Astrocyte (in vitro differentiated cells and primary cell): Measurements from ENCODE around the gene IL12RB1. TPM values are rescaled to one million over a fixed set of nuclear protein-coding genes. Genes with fewer than 3 reads are reported as not detected.

Experiments used
- DNase-seq: peaks from one replicate; pipeline ENCODE4 v3.0.0-alpha.2; 2010; ENCODE audit warnings: low read depth
- FAIRE-seq: peaks from 2 replicates; lab custom pipeline; 2011; peaks lifted over from hg19 to GRCh38; lab: Jason Lieb, UNC
- H2AFZ ChIP-seq: 2 replicates; pipeline ENCODE4 v1.6.0; 2012; ENCODE audit warnings: low read depth, low read length, inconsistent platforms
- H3K27ac ChIP-seq: 2 replicates; pipeline ENCODE4 v1.5.1; 2011; ENCODE audit warnings: low read depth, low read length, inconsistent platforms
- H3K27me3 ChIP-seq: 2 replicates; pipeline ENCODE4 v1.6.0; 2011; ENCODE audit warnings: low read length, inconsistent platforms; ENCODE audit not compliant: insufficient read depth
- H3K36me3 ChIP-seq: 2 replicates; pipeline ENCODE4 v1.5.1; 2011; ENCODE audit warnings: low read length, inconsistent platforms; ENCODE audit not compliant: insufficient read depth
- H3K4me1 ChIP-seq: 2 replicates; pipeline ENCODE4 v1.5.1; 2011; ENCODE audit warnings: low read length, inconsistent platforms; ENCODE audit not compliant: insufficient read depth
- H3K4me2 ChIP-seq: 2 replicates; pipeline ENCODE4 v1.6.0; 2012; ENCODE audit warnings: low read length, inconsistent platforms
- H3K4me3 ChIP-seq: 2 replicates; pipeline ENCODE4 v1.5.1; 2011; ENCODE audit warnings: low read depth, mild to moderate bottlenecking, low read length, inconsistent platforms; ENCODE audit not compliant: insufficient read depth
- H3K79me2 ChIP-seq: 2 replicates; pipeline ENCODE4 v1.6.0; 2012; ENCODE audit warnings: mild to moderate bottlenecking, low read length, inconsistent platforms; ENCODE audit not compliant: insufficient read depth
- H3K9ac ChIP-seq: 2 replicates; pipeline ENCODE4 v1.6.0; 2012; ENCODE audit warnings: mild to moderate bottlenecking, low read length, inconsistent platforms
- H3K9me3 ChIP-seq: 2 replicates; pipeline ENCODE4 v1.5.1; 2012; ENCODE audit warnings: low read depth, mild to moderate bottlenecking, low read length, inconsistent platforms; ENCODE audit not compliant: insufficient read depth
- H4K20me1 ChIP-seq: 2 replicates; pipeline ENCODE4 v1.6.0; 2012; ENCODE audit warnings: low read length, inconsistent platforms; ENCODE audit not compliant: insufficient read depth
- H3K27ac Mint-ChIP-seq: one replicate; pipeline ENCODE4 v1.8.0; 2021; ENCODE audit warnings: mild to moderate bottlenecking, mixed read lengths; ENCODE audit not compliant: unreplicated experiment
- H3K27me3 Mint-ChIP-seq: one replicate; pipeline ENCODE4 v1.8.0; 2021; ENCODE audit warnings: low read depth, mixed read lengths; ENCODE audit not compliant: unreplicated experiment
- H3K36me3 Mint-ChIP-seq: one replicate; pipeline ENCODE4 v1.8.0; 2021; ENCODE audit warnings: low read depth, mixed read lengths; ENCODE audit not compliant: unreplicated experiment
- H3K4me1 Mint-ChIP-seq: one replicate; pipeline ENCODE4 v1.8.0; 2021; ENCODE audit warnings: low read depth, mixed read lengths; ENCODE audit not compliant: unreplicated experiment
- H3K4me3 Mint-ChIP-seq: one replicate; pipeline ENCODE4 v1.8.0; 2021; ENCODE audit warnings: mild to moderate bottlenecking, moderate library complexity, mixed read lengths; ENCODE audit not compliant: unreplicated experiment
- H3K9me3 Mint-ChIP-seq: one replicate; pipeline ENCODE4 v1.8.0; 2021; ENCODE audit warnings: mild to moderate bottlenecking, mixed read lengths; ENCODE audit not compliant: unreplicated experiment
- CTCF ChIP-seq: IDR thresholded peaks from 2 replicates; pipeline ENCODE4 v1.5.1; 2011; ENCODE audit warnings: low read depth, mild to moderate bottlenecking, inconsistent platforms, low read length, moderate library complexity; ENCODE audit not compliant: insufficient read depth
- EZH2 ChIP-seq: IDR thresholded peaks from 2 replicates; pipeline ENCODE4 v1.6.1; 2012; ENCODE audit warnings: mild to moderate bottlenecking, low read length, inconsistent platforms; ENCODE audit not compliant: insufficient read depth
- total RNA-seq: library from RNA; stranded (reverse); gene quantifications from 2 replicates; pipeline ENCODE4 v1.2.1, GENCODE V29; 2021

The IL12RB1 gene
- total RNA-seq, 1 donor from 2014 or later: 0.07 TPM

GRCh38 chr19:18131841-18132596 lies 45.3 kb upstream of the IL12RB1 start:
- H3K27me3 Mint-ChIP-seq: peaks cover 2% of the 10 kb centered on the region
- Histone ChIP-seq H3K27me3 (no peaks in the 10 kb centered on the region), H3K79me2 (no peaks in the 10 kb centered on the region), H3K4me3 (no peak overlapping the region), H3K4me1 (no peaks in the 10 kb centered on the region), H3K4me2 (no peak overlapping the region), H3K27ac (no peak overlapping the region), H2AFZ (no peak overlapping the region), H3K9ac (no peak overlapping the region), H4K20me1 (no peaks in the 10 kb centered on the region), H3K36me3 (no peaks in the 10 kb centered on the region), H3K9me3 (no peaks in the 10 kb centered on the region)
- H3K4me1 Mint-ChIP-seq: no peaks in the 10 kb centered on the region
- peaks cover 19% of the 10 kb centered on the region for H3K36me3 Mint-ChIP-seq
- H3K9me3 Mint-ChIP-seq: peaks cover 5% of the 10 kb centered on the region
- TF ChIP-seq CTCF (no peak), EZH2 (no peak)
- DNase-seq (no peak), FAIRE-seq (no peak)
- H3K27ac Mint-ChIP-seq: no peak overlapping the region
- no peak overlapping the region for H3K4me3 Mint-ChIP-seq

- H3K4me1 Mint-ChIP-seq: no peaks in the 10 kb centered on the region
- Histone ChIP-seq H3K4me2 (no peak overlapping the region), H2AFZ (no peak overlapping the region), H3K4me3 (no peak overlapping the region), H3K9me3 (no peaks in the 10 kb centered on the region), H3K9ac (no peak overlapping the region), H3K27me3 (no peaks in the 10 kb centered on the region), H4K20me1 (no peaks in the 10 kb centered on the region), H3K36me3 (no peaks in the 10 kb centered on the region), H3K4me1 (no peaks in the 10 kb centered on the region), H3K27ac (no peak overlapping the region), H3K79me2 (no peaks in the 10 kb centered on the region)
- TF ChIP-seq CTCF (no peak), EZH2 (no peak)
- peaks cover 19% of the 10 kb centered on the region for H3K36me3 Mint-ChIP-seq
- peaks cover 2% of the 10 kb centered on the region for H3K27me3 Mint-ChIP-seq
- no peak overlapping the region for H3K4me3 Mint-ChIP-seq
- H3K9me3 Mint-ChIP-seq: peaks cover 5% of the 10 kb centered on the region
- no peak overlapping the region for H3K27ac Mint-ChIP-seq
- FAIRE-seq: no peak
- no peak for DNase-seq
These were observed 43.9 kb upstream of the IL12RB1 start for GRCh38 chr19:18130523-18131242.

- Histone ChIP-seq H3K9me3 (no peaks in the 10 kb centered on the region), H3K36me3 (no peaks in the 10 kb centered on the region), H3K4me2 (no peak overlapping the region), H2AFZ (no peak overlapping the region), H3K27ac (no peak overlapping the region), H3K27me3 (no peaks in the 10 kb centered on the region), H3K79me2 (no peaks in the 10 kb centered on the region), H3K4me3 (no peak overlapping the region), H3K9ac (no peak overlapping the region), H4K20me1 (no peaks in the 10 kb centered on the region), H3K4me1 (no peaks in the 10 kb centered on the region)
- Mint-ChIP-seq H3K4me3 (no peak overlapping the region), H3K9me3 (peaks cover 5% of the 10 kb centered on the region), H3K4me1 (no peaks in the 10 kb centered on the region), H3K36me3 (peaks cover 17% of the 10 kb centered on the region), H3K27me3 (no peaks in the 10 kb centered on the region), H3K27ac (no peak overlapping the region)
- TF ChIP-seq CTCF: no peak
- TF ChIP-seq EZH2: no peak
- no peak for FAIRE-seq
- no peak for DNase-seq
These were observed 42.1 kb upstream of the IL12RB1 start for GRCh38 chr19:18128805-18129204.
